IPS-15b (cell line): ENCODE results near the gene FAM98B.

Source experiments
- H3K27me3 ChIP-seq: one replicate; pipeline ENCODE4 v1.6.1; 2013; ENCODE audit warnings: low read length; ENCODE audit not compliant: control insufficient read depth, insufficient read depth
- H3K36me3 ChIP-seq: one replicate; pipeline ENCODE4 v1.6.1; 2013; ENCODE audit warnings: low read length; ENCODE audit not compliant: control insufficient read depth, insufficient read depth
- H3K4me1 ChIP-seq: one replicate; pipeline ENCODE4 v1.6.1; 2013; ENCODE audit warnings: mild to moderate bottlenecking, low read length; ENCODE audit not compliant: control insufficient read depth, insufficient read depth
- H3K4me3 ChIP-seq: one replicate; pipeline ENCODE4 v1.5.1; 2013; ENCODE audit warnings: low read depth, low read length
- H3K9ac ChIP-seq: one replicate; pipeline ENCODE4 v1.6.1; 2013; ENCODE audit warnings: low read depth, mild to moderate bottlenecking, low read length
- H3K9me3 ChIP-seq: one replicate; pipeline ENCODE4 v1.6.1; 2013; ENCODE audit warnings: mild to moderate bottlenecking, low read length; ENCODE audit not compliant: control insufficient read depth, insufficient read depth

Gene FAM98B

GRCh38 chr15:38464675-38465074, 10.7 kb downstream of the FAM98B start:
- H3K9ac ChIP-seq = no peak overlapping the region
- no peaks in the 10 kb centered on the region for H3K9me3 ChIP-seq
- no peaks in the 10 kb centered on the region for H3K36me3 ChIP-seq
- H3K4me3 ChIP-seq = no peak overlapping the region
- H3K27me3 ChIP-seq = no peaks in the 10 kb centered on the region
- H3K4me1 ChIP-seq = no peaks in the 10 kb centered on the region

GRCh38 chr15:38470816-38471215, 16.9 kb downstream of the FAM98B start:
- Histone ChIP-seq H3K9me3 (no peaks in the 10 kb centered on the region), H3K36me3 (peaks cover 13% of the 10 kb centered on the region), H3K27me3 (no peaks in the 10 kb centered on the region), H3K9ac (no peak overlapping the region), H3K4me1 (no peaks in the 10 kb centered on the region), H3K4me3 (no peak overlapping the region)

- Histone ChIP-seq H3K9ac (no peak overlapping the region), H3K4me1 (no peaks in the 10 kb centered on the region), H3K9me3 (no peaks in the 10 kb centered on the region), H3K27me3 (no peaks in the 10 kb centered on the region), H3K4me3 (no peak overlapping the region), H3K36me3 (peaks cover 13% of the 10 kb centered on the region)
Measured at GRCh38 chr15:38471974-38472373, 18.0 kb downstream of the FAM98B start.

GRCh38 chr15:38474155-38474757, 20.3 kb downstream of the FAM98B start:
- H3K9ac ChIP-seq = no peak overlapping the region
- no peaks in the 10 kb centered on the region for H3K9me3 ChIP-seq
- H3K4me3 ChIP-seq = no peak overlapping the region
- H3K36me3 ChIP-seq = peaks cover 13% of the 10 kb centered on the region
- H3K4me1 ChIP-seq = no peaks in the 10 kb centered on the region
- H3K27me3 ChIP-seq = no peaks in the 10 kb centered on the region

- peaks cover 13% of the 10 kb centered on the region for H3K36me3 ChIP-seq
Measured at GRCh38 chr15:38475361-38475760, 21.4 kb downstream of the FAM98B start.

GRCh38 chr15:38476120-38476519, 22.2 kb downstream of the FAM98B start:
- Histone ChIP-seq H3K36me3 (peaks cover 13% of the 10 kb centered on the region), H3K4me1 (no peaks in the 10 kb centered on the region), H3K9ac (no peak overlapping the region), H3K4me3 (no peak overlapping the region), H3K9me3 (no peaks in the 10 kb centered on the region), H3K27me3 (no peaks in the 10 kb centered on the region)

More at GRCh38 chr15:38475361-38475760, 21.4 kb downstream of the FAM98B start:
- Histone ChIP-seq H3K9ac (no peak overlapping the region), H3K4me3 (no peak overlapping the region), H3K9me3 (no peaks in the 10 kb centered on the region), H3K27me3 (no peaks in the 10 kb centered on the region), H3K4me1 (no peaks in the 10 kb centered on the region)

- no peaks in the 10 kb centered on the region for H3K4me1 ChIP-seq
- no peaks in the 10 kb centered on the region for H3K9me3 ChIP-seq
- H3K4me3 ChIP-seq = no peak overlapping the region
- no peak overlapping the region for H3K9ac ChIP-seq
- H3K36me3 ChIP-seq = peaks cover 13% of the 10 kb centered on the region
- H3K27me3 ChIP-seq = no peaks in the 10 kb centered on the region
Measured at GRCh38 chr15:38477637-38478036, 23.7 kb downstream of the FAM98B start.

GRCh38 chr15:38479266-38479665, 25.3 kb downstream of the FAM98B start:
- Histone ChIP-seq H3K36me3 (peaks cover 12% of the 10 kb centered on the region), H3K4me3 (no peak overlapping the region), H3K4me1 (no peaks in the 10 kb centered on the region)

GRCh38 chr15:38479756-38480155, 25.8 kb downstream of the FAM98B start:
- Histone ChIP-seq H3K27me3 (no peaks in the 10 kb centered on the region), H3K4me3 (no peak overlapping the region), H3K9ac (no peak overlapping the region), H3K4me1 (no peaks in the 10 kb centered on the region), H3K36me3 (peaks cover 7% of the 10 kb centered on the region), H3K9me3 (no peaks in the 10 kb centered on the region)

More at GRCh38 chr15:38479266-38479665, 25.3 kb downstream of the FAM98B start:
- Histone ChIP-seq H3K9me3 (no peaks in the 10 kb centered on the region), H3K9ac (no peak overlapping the region), H3K27me3 (no peaks in the 10 kb centered on the region)

- Histone ChIP-seq H3K36me3 (no peaks in the 10 kb centered on the region), H3K4me1 (no peaks in the 10 kb centered on the region), H3K4me3 (no peak overlapping the region), H3K9ac (no peak overlapping the region), H3K9me3 (no peaks in the 10 kb centered on the region), H3K27me3 (no peaks in the 10 kb centered on the region)
Measured at GRCh38 chr15:38481113-38481512, 27.2 kb downstream of the FAM98B start.

- no peak overlapping the region for H3K4me3 ChIP-seq
- H3K4me1 ChIP-seq = no peaks in the 10 kb centered on the region
- no peak overlapping the region for H3K9ac ChIP-seq
- no peaks in the 10 kb centered on the region for H3K36me3 ChIP-seq
- no peaks in the 10 kb centered on the region for H3K27me3 ChIP-seq
- no peaks in the 10 kb centered on the region for H3K9me3 ChIP-seq
Measured at GRCh38 chr15:38481761-38482160, 27.8 kb downstream of the FAM98B start.

- no peaks in the 10 kb centered on the region for H3K9me3 ChIP-seq
- H3K27me3 ChIP-seq = no peaks in the 10 kb centered on the region
- H3K9ac ChIP-seq = no peak overlapping the region
- no peaks in the 10 kb centered on the region for H3K4me1 ChIP-seq
- no peak overlapping the region for H3K4me3 ChIP-seq
- no peaks in the 10 kb centered on the region for H3K36me3 ChIP-seq
Measured at GRCh38 chr15:38482572-38482971, 28.6 kb downstream of the FAM98B start.
